Renal pelvis (tissue), 12 donors: ENCODE measurements around the gene C12orf76. TPM values are rescaled to one million over a fixed set of nuclear protein-coding genes. Genes with fewer than 3 reads are reported as not detected.
A peak's percentile ranks its signal among the peaks of the same experiment; 100 is the strongest.
"Not testable (repeated sequence)": the region's sequence is repeated elsewhere in the genome, so short reads cannot be mapped to it uniquely, and the experiment has no call there.

Experiments used
- DNase-seq: peaks from one replicate; pipeline ENCODE4 v3.0.0-alpha.2; 2013
- long read RNA-seq, 16 experiments: transcript quantifications; one replicate each; lab custom pipeline, GENCODE V29; 2026
- polyA plus RNA-seq, 3 donors: library from polyadenylated mRNA; unstranded; fragments of 120-200 nt; gene quantifications; one replicate each; pipeline ENCODE4 v1.2.1, GENCODE V29; 2013; ENCODE audit not compliant: insufficient read length in 3 of 3

C12orf76 gene
- polyA plus RNA-seq, result 10 to 100 TPM; 29.5 to 38.6 (median 38.3) TPM
- long read RNA-seq, donor 1, transcript C12orf76-203 (2 exons, 1,755 nt), result major isoform, 17 of 34 reads
- long read RNA-seq, donor 1, partial matches to known transcripts, result 9 of 34 reads
- long read RNA-seq, donor 1, other reads (novel, unspliced or antisense), result 6 of 34 reads
- long read RNA-seq, donor 2, transcript C12orf76-203 (2 exons, 1,755 nt), result major isoform, 19 of 44 reads
- long read RNA-seq, donor 2, partial matches to known transcripts, result 21 of 44 reads
- long read RNA-seq, donor 2, other reads (novel, unspliced or antisense), result 0 of 44 reads
- long read RNA-seq, donor 3, transcript C12orf76-203 (2 exons, 1,755 nt), result major isoform, 16 of 34 reads
- long read RNA-seq, donor 3, partial matches to known transcripts, result 16 of 34 reads
- long read RNA-seq, donor 3, other reads (novel, unspliced or antisense), result 0 of 34 reads
- long read RNA-seq, donor 4, transcript C12orf76-203 (2 exons, 1,755 nt), result major isoform, 20 of 36 reads
- long read RNA-seq, donor 4, transcript C12orf76-208 (3 exons, 496 nt), result minor isoform, 5 of 36 reads
- long read RNA-seq, donor 4, partial matches to known transcripts, result 11 of 36 reads
- long read RNA-seq, donor 4, other reads (novel, unspliced or antisense), result 0 of 36 reads
- long read RNA-seq, donor 5, transcript C12orf76-203 (2 exons, 1,755 nt), result major isoform, 7 of 12 reads
- long read RNA-seq, donor 5, partial matches to known transcripts, result 5 of 12 reads
- long read RNA-seq, donor 5, other reads (novel, unspliced or antisense), result 0 of 12 reads
- long read RNA-seq, donor 6, transcript C12orf76-203 (2 exons, 1,755 nt), result major isoform, 13 of 22 reads
- long read RNA-seq, donor 6, partial matches to known transcripts, result 5 of 22 reads
- long read RNA-seq, donor 6, other reads (novel, unspliced or antisense), result 0 of 22 reads
- long read RNA-seq, donor 7, transcript C12orf76-203 (2 exons, 1,755 nt), result major isoform, 18 of 40 reads
- long read RNA-seq, donor 7, partial matches to known transcripts, result 18 of 40 reads
- long read RNA-seq, donor 7, other reads (novel, unspliced or antisense), result 0 of 40 reads
- long read RNA-seq, donor 8, transcript C12orf76-203 (2 exons, 1,755 nt), result major isoform, 6 of 15 reads
- long read RNA-seq, donor 8, partial matches to known transcripts, result 8 of 15 reads
- long read RNA-seq, donor 8, other reads (novel, unspliced or antisense), result 0 of 15 reads
- long read RNA-seq, donor 9, transcript C12orf76-203 (2 exons, 1,755 nt), result major isoform, 21 of 50 reads
- long read RNA-seq, donor 9, partial matches to known transcripts, result 26 of 50 reads
- long read RNA-seq, donor 9, other reads (novel, unspliced or antisense), result 0 of 50 reads
- long read RNA-seq, donor 10, transcript C12orf76-203 (2 exons, 1,755 nt), result major isoform, 7 of 21 reads
- long read RNA-seq, donor 10, partial matches to known transcripts, result 13 of 21 reads
- long read RNA-seq, donor 10, other reads (novel, unspliced or antisense), result 0 of 21 reads
- long read RNA-seq, donor 11, transcript C12orf76-203 (2 exons, 1,755 nt), result major isoform, 9 of 20 reads
- long read RNA-seq, donor 11, partial matches to known transcripts, result 10 of 20 reads
- long read RNA-seq, donor 11, other reads (novel, unspliced or antisense), result 0 of 20 reads
- long read RNA-seq, donor 12, transcript C12orf76-203 (2 exons, 1,755 nt), result major isoform, 15 of 49 reads
- long read RNA-seq, donor 12, partial matches to known transcripts, result 32 of 49 reads
- long read RNA-seq, donor 12, other reads (novel, unspliced or antisense), result 0 of 49 reads
- long read RNA-seq, donor 13, transcript C12orf76-203 (2 exons, 1,755 nt), result major isoform, 9 of 10 reads
- long read RNA-seq, donor 13, partial matches to known transcripts, result 0 of 10 reads
- long read RNA-seq, donor 13, other reads (novel, unspliced or antisense), result 0 of 10 reads
- long read RNA-seq, donor 14, result 0 reads
- long read RNA-seq, donor 15, transcript C12orf76-203 (2 exons, 1,755 nt), result major isoform, 15 of 125 reads
- long read RNA-seq, donor 15, partial matches to known transcripts, result 105 of 125 reads
- long read RNA-seq, donor 15, other reads (novel, unspliced or antisense), result 0 of 125 reads
- long read RNA-seq, donor 16, transcript C12orf76-208 (3 exons, 496 nt), result minor isoform, 7 of 31 reads
- long read RNA-seq, donor 16, transcript C12orf76-203 (2 exons, 1,755 nt), result major isoform, 8 of 31 reads
- long read RNA-seq, donor 16, partial matches to known transcripts, result 16 of 31 reads
- long read RNA-seq, donor 16, other reads (novel, unspliced or antisense), result 0 of 31 reads

- peak; percentile 95 for DNase-seq
Measured at GRCh38 chr12:110048242-110049027, at the start of gene C12orf76. Gene C12orf76, minus strand, starts transcription at chr12:110048522. Its CDS starts 27 bp downstream, at chr12:110048495.

- DNase-seq, result no peak
Measured at GRCh38 chr12:110093631-110094311, 45.4 kb upstream of the C12orf76 start.

GRCh38 chr12:110091136-110091711 is 42.9 kb upstream of the C12orf76 start:
- DNase-seq, result no peak

GRCh38 chr12:110090266-110091135 is 42.2 kb upstream of the C12orf76 start:
- no peak for DNase-seq

- no peak for DNase-seq
Measured at GRCh38 chr12:110088936-110089335, 40.6 kb upstream of the C12orf76 start.

GRCh38 chr12:110088216-110088615 is 39.9 kb upstream of the C12orf76 start:
- not testable (repeated sequence) for DNase-seq

- no peak for DNase-seq
Measured at GRCh38 chr12:110084314-110085015, 36.1 kb upstream of the C12orf76 start.

GRCh38 chr12:110080410-110080809 is 32.1 kb upstream of the C12orf76 start:
- DNase-seq, result no peak

- DNase-seq, result no peak
Measured at GRCh38 chr12:110079477-110080400, 31.4 kb upstream of the C12orf76 start.

- no peak for DNase-seq
Measured at GRCh38 chr12:110077800-110078199, 29.5 kb upstream of the C12orf76 start.

- no peak for DNase-seq
Measured at GRCh38 chr12:110075880-110076279, 27.6 kb upstream of the C12orf76 start.

- DNase-seq, result no peak
Measured at GRCh38 chr12:110074089-110074488, 25.8 kb upstream of the C12orf76 start.

GRCh38 chr12:110073049-110073831 is 24.9 kb upstream of the C12orf76 start:
- DNase-seq, result no peak

- not testable (repeated sequence) for DNase-seq
Measured at GRCh38 chr12:110072636-110073035, 24.3 kb upstream of the C12orf76 start.
